SU-DHL-6 (cell line): ENCODE measurements around the gene PCDHGA3.
"Not testable (repeated sequence)": the region's sequence is repeated elsewhere in the genome, so short reads cannot be mapped to it uniquely, and the experiment has no call there.

Source experiments
- CTCF ChIP-seq: fragments of 200-600 bp; sonication (generic); IDR thresholded peaks from one replicate; pipeline ENCODE4 v1.5.1; 2017; ENCODE audit warnings: antibody characterized with exemption, mild to moderate bottlenecking, low read length, moderate library complexity; ENCODE audit not compliant: insufficient read depth, poor library complexity, severe bottlenecking
- EZH2phosphoT487 ChIP-seq: fragments of 200-600 bp; sonication (generic), shearing (Covaris generic); conservative IDR thresholded peaks from 2 replicates; pipeline ENCODE4 v1.6.1; 2018; ENCODE audit warnings: mild to moderate bottlenecking, antibody characterized with exemption, low read length, moderate library complexity, mixed read lengths

- not testable (repeated sequence) for TF ChIP-seq CTCF, EZH2phosphoT487
Measured at GRCh38 chr5:141316963-141317362, 26.7 kb upstream of the PCDHGA3 start.
